HEK293T (cell line): Measurements from ENCODE around the gene CELF6.

Experiments used
- ARNT ChIP-seq: fragments of 450-650 bp; IDR thresholded peaks from 2 replicates; pipeline ENCODE4 v1.6.1; 2017; ENCODE audit warnings: mild to moderate bottlenecking
- BHLHE40 ChIP-seq: fragments of 450-650 bp; IDR thresholded peaks from 2 replicates; pipeline ENCODE4 v1.6.1; 2016; ENCODE audit warnings: mild to moderate bottlenecking, moderate library complexity, borderline replicate concordance
- CTBP1 ChIP-seq: fragments of 450-650 bp; IDR thresholded peaks from 2 replicates; pipeline ENCODE4 v1.6.1; 2016; ENCODE audit warnings: borderline replicate concordance
- FOXM1 ChIP-seq: fragments of 450-650 bp; IDR thresholded peaks from 2 replicates; pipeline ENCODE4 v1.6.1; 2017; ENCODE audit warnings: mild to moderate bottlenecking, borderline replicate concordance
- HDGF ChIP-seq: fragments of 450-650 bp; IDR thresholded peaks from 2 replicates; pipeline ENCODE4 v1.6.1; 2017; ENCODE audit warnings: antibody characterized with exemption, borderline replicate concordance
- NFRKB ChIP-seq: fragments of 450-650 bp; IDR thresholded peaks from 2 replicates; pipeline ENCODE4 v1.6.1; 2016; ENCODE audit warnings: mild to moderate bottlenecking, moderate library complexity
- SP1 ChIP-seq: fragments of 450-650 bp; IDR thresholded peaks from 2 replicates; pipeline ENCODE4 v1.6.1; 2017
- SUZ12 ChIP-seq: fragments of 450-650 bp; IDR thresholded peaks from 2 replicates; pipeline ENCODE4 v1.6.1; 2016; ENCODE audit warnings: mild to moderate bottlenecking

DNA sequence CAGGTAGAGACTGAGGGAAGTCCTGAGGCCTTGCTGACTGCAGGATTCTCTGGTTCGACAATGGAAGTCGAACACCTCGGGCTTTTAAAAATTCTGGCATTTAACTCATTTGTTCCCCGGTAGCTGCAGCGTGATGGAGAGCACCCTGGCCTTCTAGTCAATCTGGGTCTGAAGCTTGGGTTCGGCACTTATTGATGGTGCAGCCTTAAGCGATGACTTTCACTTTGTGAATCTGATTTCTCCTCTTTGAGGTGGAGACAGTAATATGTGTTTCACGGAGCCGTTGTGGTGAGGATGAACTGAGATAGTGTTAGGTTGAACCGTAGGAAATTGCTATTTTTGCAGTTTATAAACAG, 47.0 kb downstream of the CELF6 start:
- TF ChIP-seq ARNT (no peak), NFRKB (no peak), FOXM1 (no peak), SUZ12 (no peak), SP1 (no peak), HDGF (no peak), CTBP1 (no peak), BHLHE40 (no peak)
